Tibial nerve (tissue), 4 donors: Measurements from ENCODE around the gene HS6ST1. TPM values are rescaled to one million over a fixed set of nuclear protein-coding genes. Genes with fewer than 3 reads are reported as not detected.

Source experiments
- DNase-seq, 2 donors: peaks; one replicate each; pipeline ENCODE4 v3.0.0-alpha.2; 2019; ENCODE audit warnings: low spot score in 2 of 2
- H3K27ac ChIP-seq, 4 donors: fragments of 200-600 bp; sonication (generic) in 3 of 4; one replicate each; pipeline ENCODE4 v1.5.1; 2017 to 2019; ENCODE audit warnings: mild to moderate bottlenecking in 1 of 4
- H3K27me3 ChIP-seq, 2 donors: fragments of 200-600 bp; sonication (generic) in 1 of 2; one replicate each; pipeline versions ENCODE4 v1.5.1 to v1.6.0; 2017 to 2019
- H3K36me3 ChIP-seq, 3 donors: fragments of 200-600 bp; sonication (generic); one replicate each; pipeline ENCODE4 v1.5.1; 2018 to 2019
- H3K4me1 ChIP-seq, 4 donors: fragments of 200-600 bp; sonication (generic) in 3 of 4; one replicate each; pipeline ENCODE4 v1.5.1; 2017 to 2019
- H3K4me3 ChIP-seq, 4 donors: fragments of 200-600 bp; sonication (generic) in 3 of 4; one replicate each; pipeline ENCODE4 v1.5.1; 2017 to 2019; ENCODE audit warnings: mild to moderate bottlenecking in 1 of 4, moderate library complexity in 1 of 4
- H3K9me3 ChIP-seq, 4 donors: fragments of 200-600 bp; sonication (generic) in 3 of 4; one replicate each; pipeline ENCODE4 v1.5.1; 2017 to 2019
- EP300 ChIP-seq, 2 donors: sonication (generic); formaldehyde crosslinking; IDR thresholded peaks; one replicate each; pipeline ENCODE4 v1.6.1; 2017; ENCODE audit warnings: antibody characterized with exemption in 2 of 2, mild to moderate bottlenecking in 1 of 2
- POLR2A ChIP-seq, 2 donors: fragments of 450-650 bp; IDR thresholded peaks; one replicate each; pipeline ENCODE4 v1.6.1; 2017; ENCODE audit warnings: antibody characterized with exemption in 2 of 2, mild to moderate bottlenecking in 2 of 2, moderate library complexity in 2 of 2
- WGBS, 2 donors: methylation state at CpG; one replicate each; pipeline ENCODE4 v1.1.5; 2018; 5-methylcytosine and 5-hydroxymethylcytosine counted together
- total RNA-seq, 4 donors: library from RNA; depleted of rRNA; stranded (reverse); fragments of >200 nt; gene quantifications; one replicate each; pipeline ENCODE4 v1.1.0, GENCODE V29; 2016
- TF ChIP-seq, protein P1 (sequence below), 5 experiments: fragments of 200-600 bp in 3 of 5; fragments of 450-650 bp in 2 of 5; sonication (generic) in 3 of 5; IDR thresholded peaks; one replicate each; pipeline ENCODE4 v1.5.1; 2016 to 2019; ENCODE audit warnings: antibody characterized with exemption in 5 of 5, mild to moderate bottlenecking in 3 of 5, moderate library complexity in 2 of 5

Gene HS6ST1
- total RNA-seq, 4 donors from 2014 or later, result 21.6 to 51.6 (median 39.3) TPM

DNA sequence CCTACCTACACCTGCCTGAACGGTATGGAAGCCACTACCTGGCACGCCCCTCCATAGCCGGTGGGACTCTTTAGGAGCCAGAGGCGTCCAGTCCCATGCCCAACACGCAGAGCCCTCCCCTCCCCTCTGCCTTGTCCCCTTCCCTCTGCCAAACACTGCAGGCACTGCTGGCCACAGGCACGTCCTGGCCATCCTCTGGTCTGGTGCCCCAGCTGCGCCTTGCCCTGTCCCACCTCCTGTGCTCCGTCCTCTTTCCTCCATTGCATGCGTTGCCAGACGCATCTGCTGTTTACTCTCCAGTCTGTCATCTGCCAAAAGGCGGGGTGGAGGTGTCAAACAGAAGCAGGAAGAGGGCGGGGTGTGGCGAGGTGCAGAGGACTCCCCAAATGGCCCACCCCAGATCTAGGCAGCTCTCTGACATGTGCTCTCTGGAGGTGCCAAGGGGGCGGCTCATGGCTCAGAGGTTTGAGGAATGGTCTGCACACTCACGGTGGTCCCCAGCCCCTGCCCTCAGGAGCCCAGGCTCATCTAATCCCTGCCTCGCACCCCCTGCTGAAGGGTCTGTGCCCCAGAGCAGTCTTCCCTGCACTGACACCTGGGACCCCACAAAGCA, 45.1 kb downstream of the HS6ST1 start:
- H3K36me3 ChIP-seq, result peaks cover 0 to 65% (median 0%) of the 10 kb centered on the region in 3 donors
- H3K9me3 ChIP-seq, result peaks cover 0 to 13% (median 0%) of the 10 kb centered on the region in 4 donors
- H3K27me3 ChIP-seq, result no peaks in the 10 kb centered on the region
- TF ChIP-seq, protein P1, sequence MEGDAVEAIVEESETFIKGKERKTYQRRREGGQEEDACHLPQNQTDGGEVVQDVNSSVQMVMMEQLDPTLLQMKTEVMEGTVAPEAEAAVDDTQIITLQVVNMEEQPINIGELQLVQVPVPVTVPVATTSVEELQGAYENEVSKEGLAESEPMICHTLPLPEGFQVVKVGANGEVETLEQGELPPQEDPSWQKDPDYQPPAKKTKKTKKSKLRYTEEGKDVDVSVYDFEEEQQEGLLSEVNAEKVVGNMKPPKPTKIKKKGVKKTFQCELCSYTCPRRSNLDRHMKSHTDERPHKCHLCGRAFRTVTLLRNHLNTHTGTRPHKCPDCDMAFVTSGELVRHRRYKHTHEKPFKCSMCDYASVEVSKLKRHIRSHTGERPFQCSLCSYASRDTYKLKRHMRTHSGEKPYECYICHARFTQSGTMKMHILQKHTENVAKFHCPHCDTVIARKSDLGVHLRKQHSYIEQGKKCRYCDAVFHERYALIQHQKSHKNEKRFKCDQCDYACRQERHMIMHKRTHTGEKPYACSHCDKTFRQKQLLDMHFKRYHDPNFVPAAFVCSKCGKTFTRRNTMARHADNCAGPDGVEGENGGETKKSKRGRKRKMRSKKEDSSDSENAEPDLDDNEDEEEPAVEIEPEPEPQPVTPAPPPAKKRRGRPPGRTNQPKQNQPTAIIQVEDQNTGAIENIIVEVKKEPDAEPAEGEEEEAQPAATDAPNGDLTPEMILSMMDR (IDR thresholded peaks at IDR 0.05), result no peak
- TF ChIP-seq EP300 (IDR thresholded peaks at IDR 0.05), result no peak
- TF ChIP-seq POLR2A (IDR thresholded peaks at IDR 0.05), result no peak
- H3K4me1 ChIP-seq, result peaks cover 0 to 23% (median 6%) of the 10 kb centered on the region in 4 donors
- H3K4me3 ChIP-seq, result no peak overlapping the region
- WGBS, 2 donors, result 86 to 93% methylated on average over 16 of the region's 16 CpGs
- no peak for DNase-seq
- no peak overlapping the region for H3K27ac ChIP-seq

DNA sequence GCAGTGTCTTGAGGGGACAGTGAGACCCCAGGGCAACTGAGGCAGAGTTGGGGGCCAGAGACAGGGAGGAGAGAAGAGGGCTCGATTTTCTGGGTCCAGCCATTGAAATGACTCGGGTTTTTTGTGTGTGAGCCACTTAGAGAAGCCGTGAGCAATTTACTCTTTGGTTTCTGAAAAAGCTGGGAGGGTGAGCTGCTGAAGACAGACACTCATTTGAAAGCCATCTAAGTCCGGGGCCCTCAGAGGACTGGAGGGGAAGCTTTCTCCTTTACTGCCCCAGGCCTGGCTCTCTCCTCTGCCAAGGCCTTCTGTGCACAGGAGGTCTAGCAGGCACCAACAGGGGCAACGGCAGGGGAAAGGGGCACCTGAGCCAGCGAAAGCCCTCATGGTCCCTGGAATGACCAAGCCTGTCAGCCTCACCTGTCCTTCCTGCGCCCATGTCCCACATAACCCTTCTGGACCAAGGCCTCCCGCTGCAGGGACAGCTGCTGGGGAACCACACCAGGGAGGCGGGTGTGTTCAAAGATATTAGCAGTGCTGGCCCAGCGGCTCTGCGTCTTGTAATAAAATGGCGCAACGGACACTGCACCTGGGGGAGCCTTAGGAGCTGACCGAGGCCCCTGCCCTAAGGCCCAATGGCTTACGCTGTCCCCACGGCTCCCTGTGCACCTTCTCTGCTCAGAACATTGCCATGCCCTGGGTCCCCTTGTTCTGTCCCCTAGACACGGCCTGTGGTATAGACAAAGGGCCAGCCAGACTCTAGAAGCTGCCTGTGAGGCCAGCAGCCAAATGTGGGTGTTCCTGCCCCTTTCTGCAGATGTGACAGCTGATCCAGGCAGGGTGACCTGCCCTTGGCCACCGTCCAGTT, 45.8 kb downstream of the HS6ST1 start:
- WGBS, 2 donors, result 80 to 89% methylated on average over 13 to 15 of the region's 18 CpGs
- TF ChIP-seq POLR2A (IDR thresholded peaks at IDR 0.05), result no peak
- DNase-seq, result peak in 1 of 2 donors; percentile 8

DNA sequence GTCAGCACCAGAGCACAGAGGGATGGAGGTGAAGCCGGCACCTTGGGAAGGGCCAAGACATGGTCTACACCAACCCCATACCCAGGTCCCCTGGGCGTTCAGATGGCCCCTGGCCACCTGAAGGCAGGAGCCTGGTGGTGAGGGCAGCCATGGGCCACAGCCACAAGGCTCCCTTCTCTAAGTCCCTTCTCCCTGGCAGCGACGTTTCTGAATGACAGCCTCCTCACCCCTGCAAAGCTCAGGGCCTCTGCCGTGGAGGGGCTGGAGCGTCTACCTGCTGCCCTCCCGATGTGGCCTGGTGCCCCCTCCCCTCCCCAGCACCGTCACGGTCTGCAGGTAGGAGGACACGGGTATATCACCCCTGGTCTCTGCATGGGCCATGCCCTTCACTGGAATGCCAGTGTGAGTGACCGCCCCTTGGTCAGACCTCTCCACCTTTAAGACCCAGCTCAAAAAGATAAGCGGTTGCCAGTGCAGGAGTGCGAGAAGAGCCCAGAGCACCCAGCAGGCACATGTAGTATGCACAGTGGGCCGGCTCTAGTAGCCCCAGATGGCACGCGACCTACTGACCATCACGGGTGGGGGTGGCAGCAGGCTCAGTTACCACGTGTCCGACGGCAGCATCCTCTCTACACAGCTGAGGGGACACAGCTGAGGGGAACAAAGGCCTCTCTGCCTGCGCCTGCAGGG, 46.6 kb downstream of the HS6ST1 start:
- DNase-seq, result peak in 1 of 2 donors; percentile 4
- Histone ChIP-seq H3K4me3 (no peak overlapping the region), H3K27ac (no peak overlapping the region), H3K9me3 (peaks cover 0 to 13% (median 0%) of the 10 kb centered on the region in 4 donors), H3K4me1 (peaks cover 0 to 20% (median 6%) of the 10 kb centered on the region in 4 donors), H3K36me3 (peaks cover 0 to 60% (median 0%) of the 10 kb centered on the region in 3 donors), H3K27me3 (no peaks in the 10 kb centered on the region)
- 73 to 76% methylated on average over 19 to 20 of the region's 21 CpGs for WGBS, 2 donors
- TF ChIP-seq POLR2A (IDR thresholded peaks at IDR 0.05) (no peak), EP300 (IDR thresholded peaks at IDR 0.05) (no peak)
- TF ChIP-seq, protein P1 (IDR thresholded peaks at IDR 0.05), result no peak

More for the DNA sequence above, 45.8 kb downstream of the HS6ST1 start:
- peaks cover 0 to 20% (median 6%) of the 10 kb centered on the region in 4 donors for H3K4me1 ChIP-seq
- peaks cover 0 to 66% (median 0%) of the 10 kb centered on the region in 3 donors for H3K36me3 ChIP-seq
- no peak overlapping the region for H3K4me3 ChIP-seq
- peaks cover 0 to 13% (median 0%) of the 10 kb centered on the region in 4 donors for H3K9me3 ChIP-seq
- no peak overlapping the region for H3K27ac ChIP-seq
- no peaks in the 10 kb centered on the region for H3K27me3 ChIP-seq

DNA sequence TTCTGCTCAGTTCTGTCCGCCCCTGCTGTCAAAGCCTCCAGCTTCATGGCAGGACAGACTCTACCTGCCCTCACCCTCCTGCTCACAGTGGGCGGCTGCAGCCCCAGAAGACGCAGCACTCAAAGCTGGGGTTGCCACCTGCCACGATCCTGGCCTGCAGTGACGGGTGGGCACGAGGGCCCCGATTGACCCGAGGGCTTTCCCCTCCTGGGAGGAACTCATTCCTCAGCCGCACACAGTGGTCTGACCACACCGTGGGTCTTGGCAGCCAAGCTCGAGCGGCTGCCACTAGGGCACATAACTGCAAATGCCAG, 47.1 kb downstream of the HS6ST1 start:
- H3K4me1 ChIP-seq, result peaks cover 0 to 20% (median 6%) of the 10 kb centered on the region in 4 donors
- 78 to 90% methylated on average over 4 to 7 of the region's 12 CpGs for WGBS, 2 donors
- DNase-seq, result peak in 1 of 2 donors; percentile 6
- no peaks in the 10 kb centered on the region for H3K27me3 ChIP-seq
- H3K4me3 ChIP-seq, result no peak overlapping the region
- TF ChIP-seq, protein P1 (IDR thresholded peaks at IDR 0.05), result no peak
- no peak for TF ChIP-seq EP300 (IDR thresholded peaks at IDR 0.05)
- no peak overlapping the region for H3K27ac ChIP-seq
- H3K36me3 ChIP-seq, result peaks cover 0 to 56% (median 0%) of the 10 kb centered on the region in 3 donors
- peaks cover 0 to 13% (median 0%) of the 10 kb centered on the region in 4 donors for H3K9me3 ChIP-seq
